Measurements from ENCODE around the gene ANKS1B. TPM values are rescaled to one million over a fixed set of nuclear protein-coding genes. Genes with fewer than 3 reads are reported as not detected.

The ANKS1B gene
- total and polyA plus RNA-seq, 7 donors = 0.46 to 7.4 (median 3.6) TPM

DNA sequence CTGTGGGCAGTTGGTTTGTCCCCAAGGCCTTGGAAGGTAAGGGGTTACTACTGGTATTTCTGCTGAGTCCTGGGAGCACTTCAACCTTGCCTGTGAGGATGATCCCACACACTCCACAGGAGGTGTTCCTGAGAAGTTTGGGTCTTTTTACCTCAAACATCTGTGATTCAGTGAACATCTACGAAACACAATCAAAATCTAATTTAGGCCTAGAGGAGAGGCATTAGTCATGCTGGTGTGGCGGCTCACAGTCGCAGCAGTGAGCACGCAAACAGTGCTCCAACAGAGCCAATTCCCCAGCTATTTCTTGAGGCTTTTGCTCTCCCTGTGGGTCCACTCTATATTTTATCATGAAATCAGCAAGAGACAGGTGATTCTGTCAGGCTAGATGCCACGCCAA, 1232.0 kb downstream of the ANKS1B start:
- 87 to 92% (median 89%) methylated on average over 5 of the region's 5 CpGs for WGBS, 3 donors
- no peaks in the 10 kb centered on the region for H3K36me3 ChIP-seq (ENCODE audit: insufficient read depth in 1 of 2, low read depth in 1 of 2)
- TF ChIP-seq, protein P1, sequence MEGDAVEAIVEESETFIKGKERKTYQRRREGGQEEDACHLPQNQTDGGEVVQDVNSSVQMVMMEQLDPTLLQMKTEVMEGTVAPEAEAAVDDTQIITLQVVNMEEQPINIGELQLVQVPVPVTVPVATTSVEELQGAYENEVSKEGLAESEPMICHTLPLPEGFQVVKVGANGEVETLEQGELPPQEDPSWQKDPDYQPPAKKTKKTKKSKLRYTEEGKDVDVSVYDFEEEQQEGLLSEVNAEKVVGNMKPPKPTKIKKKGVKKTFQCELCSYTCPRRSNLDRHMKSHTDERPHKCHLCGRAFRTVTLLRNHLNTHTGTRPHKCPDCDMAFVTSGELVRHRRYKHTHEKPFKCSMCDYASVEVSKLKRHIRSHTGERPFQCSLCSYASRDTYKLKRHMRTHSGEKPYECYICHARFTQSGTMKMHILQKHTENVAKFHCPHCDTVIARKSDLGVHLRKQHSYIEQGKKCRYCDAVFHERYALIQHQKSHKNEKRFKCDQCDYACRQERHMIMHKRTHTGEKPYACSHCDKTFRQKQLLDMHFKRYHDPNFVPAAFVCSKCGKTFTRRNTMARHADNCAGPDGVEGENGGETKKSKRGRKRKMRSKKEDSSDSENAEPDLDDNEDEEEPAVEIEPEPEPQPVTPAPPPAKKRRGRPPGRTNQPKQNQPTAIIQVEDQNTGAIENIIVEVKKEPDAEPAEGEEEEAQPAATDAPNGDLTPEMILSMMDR (IDR thresholded peaks at IDR 0.05) = no peak
- DNase-seq = no peak
- peaks cover 7% of the 10 kb centered on the region for H3K4me1 ChIP-seq
- H3K9me3 ChIP-seq = no peaks in the 10 kb centered on the region
- no peak for ATAC-seq
- H3K27ac ChIP-seq = no peak overlapping the region
- peaks cover 0 to under 1% (median 0%) of the 10 kb centered on the region in 3 donors for H3K27me3 ChIP-seq (ENCODE audit: insufficient read depth in 3 of 3, low read length in 2 of 3)
- intact Hi-C loops (cut with DNase I) = no loop called here
- H3K4me3 ChIP-seq = no peak overlapping the region

DNA sequence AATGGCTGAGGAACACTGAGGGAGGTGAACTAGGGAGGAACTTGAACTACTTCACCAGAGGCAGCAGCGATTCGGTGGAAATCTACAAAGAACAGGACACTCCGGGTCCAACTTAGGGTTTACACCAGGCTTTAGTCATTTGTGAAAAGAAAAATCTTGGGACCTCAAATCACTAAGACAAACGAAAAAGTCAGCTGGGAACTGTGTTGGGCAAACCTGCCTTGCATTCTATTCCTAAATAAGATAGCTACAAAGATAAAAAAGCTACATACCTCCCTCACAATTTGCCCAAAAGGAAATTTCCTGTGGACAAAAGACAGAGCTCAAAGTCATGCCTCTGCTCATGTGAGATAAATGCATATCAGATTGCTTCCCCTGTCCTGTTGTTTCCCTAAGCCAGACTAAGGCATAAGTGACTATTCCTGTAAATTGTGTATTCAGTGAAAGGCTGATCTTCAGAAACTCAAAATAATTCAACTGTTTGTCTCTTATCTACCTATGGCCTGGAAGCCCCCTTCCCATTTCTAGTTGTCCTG, 1233.1 kb downstream of the ANKS1B start:
- DNase-seq (no peak), ATAC-seq (no peak)
- TF ChIP-seq, protein P1 (IDR thresholded peaks at IDR 0.05) = no peak
- 87 to 93% (median 88%) methylated on average over 4 of the region's 4 CpGs for WGBS, 3 donors
- H3K36me3 ChIP-seq (ENCODE audit: insufficient read depth in 1 of 2, low read depth in 1 of 2) = no peaks in the 10 kb centered on the region
- H3K27me3 ChIP-seq (ENCODE audit: insufficient read depth in 3 of 3, low read length in 2 of 3) = peaks cover 0 to 8% (median 0%) of the 10 kb centered on the region in 3 donors
- H3K9me3 ChIP-seq = no peaks in the 10 kb centered on the region
- no peak overlapping the region for H3K27ac ChIP-seq
- intact Hi-C loops (cut with DNase I) = no loop called here
- H3K4me3 ChIP-seq = no peak overlapping the region
- no peaks in the 10 kb centered on the region for H3K4me1 ChIP-seq

DNA sequence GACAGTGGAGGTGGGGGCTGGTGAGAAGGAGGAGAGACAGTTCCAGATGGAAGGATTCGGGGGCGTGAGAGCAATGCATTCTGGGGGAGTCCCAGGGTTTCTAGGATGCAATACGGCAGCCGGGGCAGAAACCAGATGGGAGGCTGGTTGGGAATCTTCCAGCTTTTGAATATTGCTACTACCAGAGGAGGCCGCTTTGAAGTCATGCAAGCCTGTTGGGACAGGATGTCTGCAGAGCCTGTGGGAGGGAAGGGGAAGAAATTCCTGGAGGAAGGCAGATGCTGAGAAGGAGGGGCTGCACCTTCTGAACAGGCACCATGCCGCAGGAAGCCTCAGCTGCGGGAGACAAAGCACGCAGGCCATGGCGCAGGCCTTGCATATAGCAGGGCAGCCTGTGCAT, 1234.2 kb downstream of the ANKS1B start:
- Histone ChIP-seq H3K4me1 (no peaks in the 10 kb centered on the region), H3K36me3 (ENCODE audit: insufficient read depth in 1 of 2, low read depth in 1 of 2) (no peaks in the 10 kb centered on the region), H3K9me3 (no peaks in the 10 kb centered on the region), H3K27me3 (ENCODE audit: insufficient read depth in 3 of 3, low read length in 2 of 3) (peaks cover 0 to 17% (median 0%) of the 10 kb centered on the region in 3 donors), H3K4me3 (no peak overlapping the region), H3K27ac (no peak overlapping the region)
- intact Hi-C loops (cut with DNase I) = no loop called here
- DNase-seq (no peak), ATAC-seq (no peak)
- WGBS, 3 donors = 68 to 76% (median 73%) methylated on average over 9 of the region's 9 CpGs
- TF ChIP-seq, protein P1 (IDR thresholded peaks at IDR 0.05) = no peak

DNA sequence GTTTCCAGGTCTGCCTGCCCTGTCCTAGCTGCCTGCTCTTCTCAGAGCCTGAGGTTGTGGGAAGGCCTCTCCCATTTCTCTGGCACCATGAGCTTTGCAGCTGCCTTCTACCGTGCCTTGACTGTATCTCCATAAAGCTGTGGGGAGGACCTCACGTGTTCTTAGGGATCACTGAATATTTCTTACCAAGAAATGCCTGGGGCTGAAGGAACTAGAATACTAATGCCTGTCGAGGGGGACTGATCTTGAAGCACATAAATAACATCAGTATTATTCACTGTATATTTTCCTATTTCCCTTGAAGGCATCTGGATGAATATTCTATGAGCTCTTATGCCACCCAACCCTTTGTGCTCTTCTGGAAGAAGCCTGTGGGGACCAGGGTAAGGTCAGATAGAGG, 1236.3 kb downstream of the ANKS1B start:
- 67 to 78% (median 77%) methylated on average over 3 of the region's 3 CpGs for WGBS, 3 donors
- Histone ChIP-seq H3K27ac (no peak overlapping the region), H3K27me3 (ENCODE audit: insufficient read depth in 3 of 3, low read length in 2 of 3) (peaks cover 0 to 17% (median 0%) of the 10 kb centered on the region in 3 donors), H3K36me3 (ENCODE audit: insufficient read depth in 1 of 2, low read depth in 1 of 2) (no peaks in the 10 kb centered on the region), H3K9me3 (no peaks in the 10 kb centered on the region), H3K4me3 (no peak overlapping the region), H3K4me1 (no peaks in the 10 kb centered on the region)
- intact Hi-C loops (cut with DNase I) = no loop called here
- DNase-seq = no peak
- TF ChIP-seq, protein P1 (IDR thresholded peaks at IDR 0.05) = no peak
- ATAC-seq = no peak
